Measurements from ENCODE around the gene CEACAM16.

The CEACAM16 gene

DNA sequence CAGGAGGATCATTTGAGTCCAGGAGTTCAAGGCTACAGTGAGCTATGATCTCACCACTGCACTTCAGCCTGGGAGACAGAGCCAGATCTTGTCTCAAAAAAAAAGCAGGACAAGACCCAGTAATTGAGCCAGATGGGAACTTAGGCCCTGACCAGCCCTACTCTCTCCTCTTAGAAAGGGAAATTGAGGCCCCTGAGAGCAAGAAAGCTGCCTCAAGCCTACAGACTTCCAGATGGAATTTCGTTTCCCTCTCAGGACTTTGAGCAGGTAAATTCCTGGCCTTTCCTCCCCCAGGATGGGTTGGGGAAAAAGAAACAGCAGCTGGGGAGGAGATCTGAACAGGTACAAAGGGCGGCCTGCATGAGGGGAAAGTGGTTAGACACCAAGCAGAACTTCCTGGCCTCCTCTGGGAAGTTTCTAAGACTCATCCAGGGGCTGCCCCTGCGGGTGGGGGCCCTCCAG is 46.0 kb downstream of the CEACAM16 start:
- FAIRE-seq (no peak), DNase-seq (ENCODE audit: low spot score) (no peak)

DNA sequence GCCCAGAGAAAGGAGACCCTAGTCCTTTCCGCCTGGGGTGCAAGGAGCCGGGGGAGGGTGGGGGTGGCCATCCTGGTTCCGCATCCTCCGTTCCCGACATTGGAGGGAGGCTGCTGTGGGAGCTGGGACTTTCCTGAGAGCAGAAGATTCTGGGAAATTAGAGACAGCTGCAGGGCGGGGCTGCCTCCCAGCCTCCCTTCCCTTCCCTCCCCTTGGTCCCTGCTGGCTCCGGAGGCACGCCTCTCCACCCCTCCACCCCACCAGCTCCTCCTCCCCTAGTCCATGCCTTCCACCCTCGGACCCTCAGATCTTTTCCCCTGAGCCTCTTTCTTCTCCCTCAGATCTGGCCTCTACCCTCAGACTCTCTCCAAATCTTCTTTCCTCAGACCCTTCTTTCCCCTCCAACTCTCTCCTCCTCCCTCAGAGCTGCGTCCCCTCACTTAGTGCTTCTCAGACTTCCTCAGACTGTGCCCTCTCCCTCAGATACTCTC is 46.4 kb downstream of the CEACAM16 start:
- no peak for FAIRE-seq
- DNase-seq (ENCODE audit: low spot score), result peak; percentile 58

DNA sequence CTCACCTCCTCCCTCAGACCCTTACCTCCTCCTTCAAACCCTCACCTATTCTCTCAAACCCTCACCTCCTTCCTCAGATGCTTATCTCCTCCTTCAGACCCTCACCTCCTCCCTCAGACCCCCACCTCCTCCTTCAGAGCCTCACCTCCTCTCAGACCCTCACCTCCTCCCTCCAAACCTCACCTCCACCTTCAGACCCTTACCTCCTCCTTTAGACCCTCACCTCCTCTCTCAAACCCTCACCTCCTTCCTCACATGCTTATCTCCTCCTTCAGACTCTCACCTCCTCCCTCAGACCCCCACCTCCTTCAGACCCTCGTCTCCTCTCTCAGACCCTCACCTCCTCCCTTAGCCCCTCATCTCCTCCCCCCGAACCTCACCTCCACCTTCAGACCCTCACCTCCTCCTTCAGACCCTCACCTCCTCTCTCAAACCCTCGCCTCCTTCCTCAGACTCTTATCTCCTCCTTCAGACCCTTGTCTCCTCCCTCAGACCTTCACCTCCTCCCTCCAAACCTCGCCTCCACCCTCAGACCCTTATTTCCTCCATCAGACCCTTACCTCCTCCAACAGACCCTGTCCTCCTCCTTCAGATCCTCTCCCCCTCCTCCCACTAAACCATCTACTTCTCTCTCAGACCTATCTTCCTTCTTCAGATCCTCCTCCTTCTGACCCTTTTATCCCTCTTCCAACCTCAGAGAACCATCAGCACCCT is 47.1 kb downstream of the CEACAM16 start:
- FAIRE-seq, result no peak

DNA sequence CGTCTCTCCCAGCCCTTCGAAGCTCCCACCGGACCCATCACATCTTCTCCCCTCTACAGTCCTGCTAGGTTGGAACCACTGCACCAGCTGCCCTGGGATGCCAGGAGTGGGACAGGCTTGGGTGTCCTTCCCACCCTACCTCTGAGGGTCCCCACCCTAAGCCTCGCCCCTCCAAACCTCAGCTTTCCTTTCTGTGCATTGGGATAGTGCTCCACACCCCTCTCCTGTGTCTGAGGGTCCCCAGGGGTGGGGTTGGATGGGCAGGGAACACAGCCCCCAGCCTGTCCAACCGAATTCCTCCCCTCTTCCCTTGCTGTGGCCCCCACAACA is 47.6 kb downstream of the CEACAM16 start:
- FAIRE-seq (peak; percentile 20), DNase-seq (ENCODE audit: low spot score) (no peak)

More for the DNA sequence above, 47.1 kb downstream of the CEACAM16 start:
- DNase-seq (ENCODE audit: low spot score), result no peak

DNA sequence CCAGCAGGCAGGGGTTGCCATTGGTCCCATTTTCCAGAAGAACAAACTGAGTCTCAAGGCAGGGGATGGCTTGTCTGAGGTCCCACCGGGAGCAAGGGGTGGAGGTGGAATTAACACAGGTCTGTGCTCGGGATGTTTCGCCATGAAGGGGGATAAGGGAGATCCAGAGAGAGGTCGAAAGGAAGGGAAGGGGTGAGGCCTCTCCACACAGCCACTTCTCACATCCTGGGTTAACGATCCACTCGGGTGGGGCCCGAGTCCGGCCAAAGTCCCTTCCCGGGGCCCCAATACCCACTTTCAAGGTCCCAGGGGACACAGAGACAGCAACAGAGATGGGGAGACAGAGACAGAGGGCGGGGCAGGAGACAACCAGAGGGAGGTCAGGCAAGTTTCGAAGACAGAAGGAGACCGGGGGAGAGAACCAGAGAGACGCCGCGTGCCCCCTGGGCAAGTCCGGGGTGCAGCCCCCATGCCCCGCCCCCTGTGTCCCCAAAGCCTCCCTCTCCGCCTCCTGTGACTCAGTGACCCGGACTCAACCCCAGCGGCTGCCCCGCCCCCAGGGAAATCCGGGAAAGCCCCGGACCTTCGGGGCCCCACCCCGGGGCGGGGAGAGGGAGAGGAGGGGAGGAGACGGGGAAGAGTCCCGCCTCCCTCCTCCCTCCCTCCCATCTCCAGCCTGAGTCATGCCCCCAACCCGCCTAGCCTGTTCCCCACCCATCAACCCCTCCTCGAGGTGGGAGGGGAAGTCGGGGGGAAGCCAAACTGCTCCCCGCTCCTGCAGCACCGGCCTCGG is 48.2 kb downstream of the CEACAM16 start:
- DNase-seq (ENCODE audit: low spot score) (peak; percentile 91), FAIRE-seq (no peak)

DNA sequence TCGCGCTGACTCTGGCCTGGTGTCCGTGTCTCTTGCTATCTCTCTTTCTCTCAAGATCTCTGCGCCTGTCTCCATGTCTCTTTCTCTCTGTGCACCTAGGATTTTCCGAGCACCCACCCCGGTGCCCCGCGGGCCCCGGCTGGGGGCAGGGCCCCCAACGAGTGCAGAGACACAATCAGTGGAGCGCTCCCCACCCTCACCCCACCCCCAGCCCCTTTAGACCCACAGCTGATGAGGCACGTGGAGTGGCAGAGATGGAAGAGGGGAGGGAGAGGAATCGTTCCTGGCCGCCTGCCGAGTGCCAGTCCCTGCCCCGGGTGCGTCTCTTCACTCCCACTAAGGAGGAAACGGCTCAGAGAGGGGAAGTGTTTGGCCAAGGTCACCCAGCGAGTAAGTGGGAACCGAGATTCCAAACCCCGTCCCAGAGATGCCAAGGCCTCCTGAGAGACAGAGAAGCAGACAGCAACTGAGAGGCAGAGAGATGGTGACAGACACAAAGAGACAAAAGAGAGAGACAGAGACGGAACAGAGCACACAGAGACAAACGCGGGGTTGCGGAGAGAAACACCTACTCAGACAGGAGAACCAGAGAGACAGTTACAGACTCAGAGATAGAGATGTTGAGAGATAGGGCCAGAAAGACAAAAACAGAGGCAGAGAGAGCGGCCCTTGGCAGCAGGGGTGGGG is 48.9 kb downstream of the CEACAM16 start:
- FAIRE-seq (no peak), DNase-seq (ENCODE audit: low spot score) (peak; percentile 52)

DNA sequence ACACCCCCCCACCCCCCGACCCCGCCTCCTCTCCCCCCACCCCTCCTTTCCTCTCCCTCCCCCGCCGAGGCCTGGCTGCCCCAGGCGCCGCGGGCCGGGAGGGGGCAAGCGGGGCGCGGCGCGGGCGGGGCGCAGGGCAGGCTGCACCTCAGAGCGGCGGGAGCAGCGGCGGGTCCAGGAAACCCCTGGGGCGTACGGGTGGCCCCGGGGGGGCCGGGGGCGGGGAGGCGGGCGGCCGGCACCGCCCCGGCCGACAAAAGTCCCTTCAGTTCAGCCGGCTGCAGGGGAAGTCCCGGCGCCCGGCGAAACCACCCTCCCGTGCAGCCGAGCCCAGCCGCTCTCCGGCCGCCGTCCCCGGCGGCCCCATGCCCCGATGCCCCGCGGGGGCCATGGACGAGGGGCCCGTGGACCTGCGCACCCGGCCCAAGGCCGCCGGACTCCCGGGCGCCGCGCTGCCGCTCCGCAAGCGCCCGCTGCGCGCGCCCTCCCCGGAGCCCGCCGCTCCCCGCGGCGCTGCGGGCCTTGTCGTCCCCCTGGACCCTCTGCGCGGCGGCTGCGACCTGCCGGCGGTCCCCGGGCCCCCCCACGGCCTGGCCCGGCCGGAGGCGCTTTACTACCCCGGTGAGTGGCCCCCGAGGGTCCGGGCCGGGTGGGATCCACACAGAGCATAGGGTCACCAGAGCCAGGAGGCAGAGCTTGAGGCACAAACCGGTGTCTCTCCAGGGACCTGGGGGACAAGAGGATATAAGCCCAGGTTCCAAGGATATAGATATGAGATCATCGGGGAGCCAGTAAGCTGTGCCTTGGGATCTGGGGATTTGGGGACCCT is 49.7 kb downstream of the CEACAM16 start, which contains the start of gene BCL3:
BCL3 (plus strand) TSS at position 283 of the 829 bp plus-strand sequence; CDS start at position 366, 83 bp downstream.
- DNase-seq (ENCODE audit: low spot score) (peak; percentile 64), FAIRE-seq (peak; percentile 9)

DNA sequence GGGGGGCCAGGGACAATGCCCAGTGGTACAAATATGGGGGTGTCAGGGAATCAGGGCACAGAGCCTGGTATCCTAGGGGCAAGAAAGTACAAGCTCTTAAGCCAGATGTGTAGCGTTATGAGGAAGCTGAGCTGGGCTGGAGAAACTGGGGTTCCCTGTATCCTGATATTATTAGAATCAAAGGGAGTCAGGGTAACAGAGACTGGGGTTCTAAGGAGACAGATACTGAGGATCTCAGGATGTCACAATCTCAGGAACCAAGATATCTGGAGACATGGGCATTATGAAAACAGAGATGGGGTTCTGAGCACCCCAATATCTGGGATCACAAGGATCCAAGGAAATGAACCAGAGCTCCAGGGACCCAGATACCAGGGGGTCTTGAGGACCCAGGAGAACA is 50.3 kb downstream of the CEACAM16 start:
- no peak for FAIRE-seq

DNA sequence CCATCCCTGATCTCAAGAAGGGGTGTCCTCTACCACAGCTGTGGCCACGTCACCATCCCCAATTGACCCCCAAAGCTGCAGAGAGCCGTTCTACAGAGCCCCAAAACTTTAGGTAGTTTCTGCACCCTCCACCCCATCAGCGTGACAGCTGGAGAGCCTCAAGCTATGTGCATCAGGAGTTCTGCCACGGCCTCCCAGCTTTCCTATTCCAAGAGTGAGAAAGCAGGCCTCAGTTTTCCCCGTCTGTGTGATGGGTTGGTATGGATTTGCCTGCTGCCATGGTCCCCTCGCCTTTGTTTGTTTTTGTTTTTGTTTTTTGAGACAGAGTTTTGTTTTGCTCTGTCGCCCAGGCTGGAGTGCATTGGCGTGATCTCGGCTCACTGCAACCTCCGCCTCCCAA is 51.0 kb downstream of the CEACAM16 start:
- no peak for DNase-seq (ENCODE audit: low spot score)
- no peak for FAIRE-seq

More for the DNA sequence above, 50.3 kb downstream of the CEACAM16 start:
- DNase-seq (ENCODE audit: low spot score), result no peak

DNA sequence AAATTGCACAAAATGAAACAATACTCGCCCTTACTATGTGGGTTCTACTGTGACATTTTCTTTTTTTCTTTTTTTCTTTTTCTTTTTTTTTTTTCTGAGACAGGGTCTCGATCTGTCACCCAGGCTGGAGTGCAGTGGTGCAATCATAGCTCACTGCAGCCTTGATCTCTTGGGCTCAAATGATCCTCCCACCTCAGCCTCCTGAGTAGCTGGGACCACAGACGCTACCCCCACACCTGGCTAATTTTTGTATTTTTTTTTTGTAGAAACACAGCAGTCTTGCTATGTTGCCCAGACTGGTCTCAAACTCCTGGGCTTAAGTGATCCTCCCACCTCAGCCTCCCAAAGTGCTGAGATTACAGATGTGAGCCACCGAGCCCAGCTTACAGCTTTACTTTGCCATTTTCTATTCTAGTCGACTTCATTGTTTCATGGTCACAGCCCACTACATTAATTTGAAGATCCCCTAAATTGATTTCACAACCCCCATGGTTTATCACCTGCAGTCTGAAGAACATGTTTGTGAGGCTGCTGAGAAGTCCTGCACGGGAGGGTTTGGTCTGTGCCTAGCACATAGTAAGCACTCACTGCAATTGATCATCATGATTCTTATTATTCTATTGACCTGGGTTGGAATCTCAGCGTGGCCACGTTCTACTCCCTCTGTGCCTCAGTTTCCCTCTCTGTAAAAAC is 53.3 kb downstream of the CEACAM16 start:
- DNase-seq (ENCODE audit: low spot score), result no peak
- FAIRE-seq, result no peak

DNA sequence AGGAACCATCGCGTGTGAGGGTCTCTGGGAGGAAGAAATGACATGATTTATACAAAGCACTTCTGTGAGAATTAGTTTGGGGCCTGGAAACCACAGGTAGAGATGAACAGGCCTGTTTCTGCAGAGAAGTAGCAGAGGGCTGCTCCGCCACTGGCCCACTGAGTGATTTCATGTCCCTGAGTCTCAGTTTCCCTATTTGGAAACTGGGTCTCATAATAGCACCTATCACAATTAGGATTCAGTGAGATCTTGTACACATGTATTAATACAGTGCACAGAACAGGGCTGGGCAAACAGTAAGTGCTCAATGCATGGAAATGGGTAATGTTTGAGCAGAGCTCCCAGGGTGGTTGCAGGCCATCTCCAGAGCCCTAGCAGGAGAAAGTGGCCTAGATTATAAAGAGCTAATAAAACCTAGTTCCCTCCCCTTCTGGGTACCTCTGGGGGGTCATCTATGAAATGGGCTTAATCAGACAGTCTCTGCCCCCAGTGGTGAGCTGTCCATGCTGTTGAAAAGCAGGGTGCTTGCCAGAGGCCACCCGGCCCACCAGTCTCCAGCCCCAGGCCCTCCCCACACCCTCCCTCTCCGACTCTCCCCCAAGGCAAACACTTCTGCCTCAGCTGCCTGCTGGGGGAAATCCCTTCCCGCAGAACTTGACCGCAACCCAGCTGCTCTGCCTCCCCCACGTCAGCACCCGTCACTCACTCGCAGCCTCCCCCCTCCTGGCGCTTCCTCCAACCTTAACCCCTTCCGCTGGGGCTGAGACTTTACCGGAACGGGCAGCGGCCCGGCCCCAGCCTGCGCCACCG is 54.1 kb downstream of the CEACAM16 start:
- peak; percentile 78 for FAIRE-seq

DNA sequence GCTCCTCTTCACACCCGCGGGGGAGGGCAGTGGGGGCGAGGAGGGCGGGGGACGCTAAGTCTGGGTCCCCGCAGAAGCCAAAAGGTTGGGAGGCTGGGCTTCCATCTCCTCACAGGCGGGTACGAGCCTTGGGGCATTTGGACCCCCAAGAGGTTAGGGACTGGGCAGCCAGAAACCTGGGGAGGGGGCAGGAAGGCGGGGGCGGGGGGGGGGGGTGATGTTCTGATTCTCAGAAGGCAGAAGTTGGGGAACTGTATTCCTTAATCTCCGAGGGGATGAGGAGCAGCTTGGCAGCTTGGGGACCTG is 54.6 kb downstream of the CEACAM16 start:
- no peak for FAIRE-seq

More for the DNA sequence above, 54.1 kb downstream of the CEACAM16 start:
- peak; percentile 90 for DNase-seq (ENCODE audit: low spot score)

DNA sequence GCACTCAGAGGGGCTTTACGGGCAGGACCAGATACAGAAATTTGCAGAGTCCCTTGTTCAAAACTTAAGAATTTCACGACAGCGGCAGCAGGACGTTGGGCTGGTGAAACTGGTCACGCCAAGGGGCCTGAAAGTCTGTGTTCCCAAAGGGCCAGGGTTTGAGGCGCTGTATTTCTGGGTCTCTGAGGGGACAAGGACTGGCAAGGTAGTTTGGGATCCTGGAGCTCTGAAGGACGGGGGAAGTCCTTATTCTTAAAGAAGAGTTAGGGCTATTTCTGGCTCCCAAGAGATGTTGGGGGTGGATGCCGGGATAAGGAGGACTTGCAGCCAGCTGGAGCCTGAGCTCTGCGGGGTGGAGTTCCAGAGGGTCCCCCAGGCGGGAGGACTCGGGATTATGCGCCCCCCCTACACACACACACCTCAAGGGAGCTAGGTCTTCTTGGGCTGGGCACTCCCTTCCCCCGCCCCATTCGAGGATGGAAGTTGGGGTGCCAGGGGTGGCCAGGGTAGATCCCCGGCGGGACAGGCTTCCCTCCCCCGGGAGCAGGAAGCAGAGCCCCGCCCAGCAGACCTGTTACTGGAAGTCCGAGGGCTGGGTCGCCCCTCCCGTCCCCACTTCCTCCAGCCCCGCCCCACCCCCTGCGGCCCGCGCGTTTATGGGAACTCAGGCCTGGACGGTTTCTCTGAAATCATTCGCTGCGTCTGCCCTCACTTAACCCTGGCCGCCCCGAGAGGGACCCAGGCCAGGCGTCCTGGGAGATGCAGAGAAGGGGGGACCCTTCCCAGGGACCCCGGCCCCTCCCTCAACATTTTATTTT is 55.2 kb downstream of the CEACAM16 start:
- DNase-seq (ENCODE audit: low spot score), result peak; percentile 82
- FAIRE-seq, result no peak

More for the DNA sequence above, 54.6 kb downstream of the CEACAM16 start:
- no peak for DNase-seq (ENCODE audit: low spot score)

DNA sequence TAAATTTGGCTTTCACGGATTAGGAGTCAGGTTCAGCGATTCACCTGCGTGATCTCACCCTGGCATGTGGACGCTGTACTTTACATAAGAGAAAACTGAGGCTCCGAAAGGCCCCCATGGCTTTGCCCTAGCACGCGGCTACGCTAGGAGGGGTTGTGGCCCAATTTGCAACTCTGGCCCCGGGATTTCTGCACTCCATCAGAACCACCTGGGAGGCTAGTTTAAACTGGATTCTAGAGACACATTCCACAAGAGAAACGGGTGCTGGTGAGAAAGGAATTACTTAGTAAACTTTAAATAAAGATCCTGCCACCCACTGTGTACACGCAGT is 55.8 kb downstream of the CEACAM16 start:
- DNase-seq (ENCODE audit: low spot score), result no peak
- FAIRE-seq, result no peak

DNA sequence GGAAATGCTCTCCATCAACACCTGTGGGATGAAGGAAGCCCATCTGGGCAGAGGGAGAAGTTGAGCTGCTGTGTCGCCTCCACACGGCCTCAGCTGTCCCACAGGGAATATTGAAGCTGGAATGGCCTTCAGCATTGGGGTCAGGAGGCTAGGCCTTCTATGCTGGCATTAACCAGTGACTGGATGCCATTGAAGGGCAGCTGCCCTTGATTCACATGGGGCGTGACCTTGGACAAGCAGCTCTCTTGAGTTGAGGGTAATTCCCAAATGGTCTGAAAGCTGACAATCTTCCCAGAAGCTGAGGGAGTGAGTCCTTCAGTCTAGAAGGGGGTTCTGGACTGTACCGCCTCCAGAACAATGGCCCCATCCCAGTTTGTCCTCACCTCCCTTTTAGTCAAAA is 56.3 kb downstream of the CEACAM16 start:
- no peak for DNase-seq (ENCODE audit: low spot score)
- no peak for FAIRE-seq

DNA sequence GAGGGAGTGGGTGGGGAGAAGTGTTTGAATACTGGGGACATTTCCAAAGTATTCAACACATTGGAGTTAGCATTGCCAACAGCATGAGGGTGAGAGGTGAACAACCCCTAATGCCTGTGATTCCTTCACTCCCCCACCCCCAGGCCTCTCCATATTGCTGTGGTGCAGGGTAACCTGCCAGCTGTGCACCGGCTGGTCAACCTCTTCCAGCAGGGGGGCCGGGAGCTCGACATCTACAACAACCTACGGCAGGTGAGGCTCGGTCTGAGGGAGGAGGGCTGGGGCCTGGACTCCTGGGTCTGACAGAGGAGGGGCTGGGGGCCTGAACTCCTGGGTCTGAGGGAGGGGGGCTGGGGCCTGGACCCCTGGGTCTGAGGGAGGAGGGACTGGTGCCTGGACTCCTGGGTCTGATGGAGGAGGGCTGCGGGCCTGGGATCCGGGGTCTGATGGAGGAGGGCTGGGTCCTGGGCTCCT is 57.2 kb downstream of the CEACAM16 start:
- DNase-seq (ENCODE audit: low spot score) (no peak), FAIRE-seq (no peak)

DNA sequence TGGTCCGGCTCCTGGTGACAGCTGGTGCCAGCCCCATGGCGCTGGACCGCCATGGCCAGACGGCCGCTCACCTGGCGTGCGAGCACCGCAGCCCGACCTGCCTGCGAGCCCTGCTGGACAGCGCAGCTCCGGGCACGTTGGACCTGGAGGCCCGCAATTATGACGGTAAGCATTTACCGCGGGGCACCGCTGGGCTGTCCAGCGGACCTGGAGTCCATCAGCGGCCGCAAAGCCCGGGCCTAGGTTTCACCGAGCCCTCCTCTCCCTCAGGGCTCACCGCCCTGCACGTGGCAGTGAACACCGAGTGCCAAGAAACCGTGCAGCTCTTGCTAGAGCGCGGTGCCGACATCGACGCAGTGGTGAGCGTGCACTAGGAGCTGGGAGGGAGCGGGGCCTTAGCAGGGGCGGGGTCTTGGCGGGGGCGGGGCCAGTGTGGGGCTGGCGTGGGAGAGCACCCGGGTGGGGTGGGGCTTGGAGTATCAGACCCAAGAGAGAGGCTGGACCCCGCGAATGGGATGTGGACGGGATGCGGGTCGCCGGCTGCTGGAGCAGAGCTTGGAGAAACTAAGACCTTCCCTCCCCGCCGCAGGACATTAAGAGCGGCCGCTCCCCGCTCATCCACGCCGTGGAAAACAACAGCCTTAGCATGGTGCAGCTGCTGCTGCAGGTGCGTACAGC is 58.2 kb downstream of the CEACAM16 start:
- no peak for FAIRE-seq
- no peak for DNase-seq (ENCODE audit: low spot score)
